ENCODE results near the gene MRPL24. TPM values are rescaled to one million over a fixed set of nuclear protein-coding genes. Genes with fewer than 3 reads are reported as not detected.

The MRPL24 gene
- total and polyA plus RNA-seq, 2 of the 13 experiments (the other 11 are each of a cell fraction or from before 2014, with no cell fraction given) = 38.1 to 42.9 TPM

GRCh38 chr1:156751757-156752481 lies 11.0 kb upstream of the MRPL24 start (continued):
- peak; percentile 62; the same call in 1 of the 2 replicates for TF ChIP-seq ZBTB44 (CRISPR knock-in tag; IDR thresholded peaks at IDR 0.05)
- TF ChIP-seq POLR2AphosphoS5 (IDR thresholded peaks at IDR 0.05; ENCODE audit: low read depth, low read length) = no peak
- TF ChIP-seq CBX2 (IDR thresholded peaks at IDR 0.05; ENCODE audit: low read depth, low read length) = no peak
- no peak for TF ChIP-seq CBX2 (CRISPR knock-in tag; IDR thresholded peaks at IDR 0.05; ENCODE audit: low read depth)
- peak; percentile 70; the same call in 1 of the 2 replicates for TF ChIP-seq ZSCAN31 (CRISPR knock-in tag; IDR thresholded peaks at IDR 0.05; ENCODE audit: low read depth)
- TF ChIP-seq HOXA5 (CRISPR knock-in tag; IDR thresholded peaks at IDR 0.05) = peak; percentile 25; the same call in 1 of the 2 replicates
- TF ChIP-seq MBNL3 (CRISPR knock-in tag; conservative IDR thresholded peaks at IDR 0.05) = no peak

- Histone ChIP-seq H3K79me2 (ENCODE audit: insufficient read depth, low read length) (peaks cover 57% of the 10 kb centered on the region), H3K4me3 (replicated peaks in 1 of 3; ENCODE audit: insufficient read depth in 1 of 3, low read depth in 2 of 3, low read length in 3 of 3) (peak within 1 kb of the TSS; percentile 87 to 90 (median 88)), H3K4me1 (ENCODE audit: insufficient read depth, low read length) (peaks cover 42% of the 10 kb centered on the region), H3K27me3 (ENCODE audit: control insufficient read depth in 1 of 2, insufficient read depth in 2 of 2, low read length in 2 of 2) (no peaks in the 10 kb centered on the region; a peak in 1 of 5 replicates), H3K9ac (ENCODE audit: insufficient read depth, low read depth, low read length) (peak within 1 kb of the TSS; percentile 95), H3K27ac (ENCODE audit: extremely low read length, insufficient read depth, low read length) (peak within 1 kb of the TSS; percentile 100), H3K4me2 (ENCODE audit: low read depth, low read length) (peak within 1 kb of the TSS; percentile 98), H4K20me1 (ENCODE audit: insufficient read depth, low read length) (peaks cover 2% of the 10 kb centered on the region; the same call in 1 of the 2 replicates), H2AFZ (ENCODE audit: low read length) (no peak within 1 kb of the TSS), H3K36me3 (replicated peaks in 1 of 2; ENCODE audit: control insufficient read depth in 1 of 2, insufficient read depth in 2 of 2, low read length in 2 of 2) (no peaks in the 10 kb centered on the region), H3K9me3 (ENCODE audit: low read length) (no peaks in the 10 kb centered on the region)
- FAIRE-seq (no peak), ATAC-seq (no peak; the same call in 1 of the 3 replicates), DNase-seq (ENCODE audit: low spot score) (no peak)
- WGBS (ENCODE audit: low lambda C conversion rate) = 0% methylated on average over 13 of the region's 48 CpGs
- BruUV-seq (replicated peaks) = no TSS peak
- CTCF ChIA-PET (ENCODE audit: low intra/inter-chr PET ratio, low total read pairs) = no interaction called here
- in situ Hi-C loops (cut with HindIII; ENCODE audit: extremely low pct_ligation_motif_present, low pct_unique_long_range_greater_than_20kb) (no loop called here), intact Hi-C loops (cut with micrococcal nuclease; ENCODE audit: unreplicated experiment) (loop anchor here (1.0 kb wide), 1 partner anchor 16 kb away; the partner anchor contains the start of gene PRCC)
- POLR2A ChIA-PET = interaction anchor here (0.6 to 4.5 kb wide), 9 partner anchors 10 to 242 kb away, joined by 3 to 67 read pairs (median 5); partner anchors contain the start of genes ISG20L2, METTL25B, MRPL24 and PRCC
- TF ChIP-seq ZNF121 (CRISPR knock-in tag; IDR thresholded peaks at IDR 0.05) = no peak
- TF ChIP-seq ATAD3A (CRISPR knock-in tag; IDR thresholded peaks at IDR 0.05) = no peak
- TF ChIP-seq ZSCAN12 (CRISPR knock-in tag; IDR thresholded peaks at IDR 0.05) = no peak
- no peak for TF ChIP-seq ZMYM2 (CRISPR knock-in tag; IDR thresholded peaks at IDR 0.05)
- TF ChIP-seq KMT2A (CRISPR knock-in tag; IDR thresholded peaks at IDR 0.05) = no peak
- no peak for TF ChIP-seq ZFP82 (CRISPR knock-in tag; IDR thresholded peaks at IDR 0.05; ENCODE audit: borderline replicate concordance)
- peak; percentile 60; the same call in 1 of the 2 replicates for TF ChIP-seq RBFOX2 (IDR thresholded peaks at IDR 0.05; ENCODE audit: low read depth, low read length)
- no peak for TF ChIP-seq HHEX (CRISPR knock-in tag; IDR thresholded peaks at IDR 0.05)
- no peak for TF ChIP-seq TBX3 (IDR thresholded peaks at IDR 0.05; ENCODE audit: borderline replicate concordance)
- no peak for TF ChIP-seq HIVEP1 (CRISPR knock-in tag; IDR thresholded peaks at IDR 0.05)
- no peak for TF ChIP-seq GPBP1L1 (CRISPR knock-in tag; IDR thresholded peaks at IDR 0.05)
- peak; percentile 8; the same call in 1 of the 2 replicates for TF ChIP-seq KAT7 (CRISPR knock-in tag; IDR thresholded peaks at IDR 0.05; ENCODE audit: borderline replicate concordance)
- no peak for TF ChIP-seq ZMAT3 (CRISPR knock-in tag; conservative IDR thresholded peaks at IDR 0.05)
- no peak for TF ChIP-seq ZNF724P (CRISPR knock-in tag; IDR thresholded peaks at IDR 0.05; ENCODE audit: borderline replicate concordance)
- TF ChIP-seq ZNF564 (CRISPR knock-in tag; IDR thresholded peaks at IDR 0.05) = no peak
- TF ChIP-seq ZNF138 (CRISPR knock-in tag; IDR thresholded peaks at IDR 0.05; ENCODE audit: low read depth) = 0 out of 2 replicates have a peak, but pooled peaks have one; percentile 41
- no peak for TF ChIP-seq NFIC (IDR thresholded peaks at IDR 0.05; ENCODE audit: low read length)
Observed at GRCh38 chr1:156751451-156751756, 10.5 kb upstream of the MRPL24 start, which contains the start of gene HDGF. HDGF (minus strand) TSS chr1:156751675; CDS start chr1:156751429, 246 bp downstream.

All from HepG2 (cell line).